ENCODE measurements around the gene PLA2G2C. TPM values are rescaled to one million over a fixed set of nuclear protein-coding genes. Genes with fewer than 3 reads are reported as not detected.
"Not testable (repeated sequence)": the region's sequence is repeated elsewhere in the genome, so short reads cannot be mapped to it uniquely, and the experiment has no call there.

The PLA2G2C gene, protein sequence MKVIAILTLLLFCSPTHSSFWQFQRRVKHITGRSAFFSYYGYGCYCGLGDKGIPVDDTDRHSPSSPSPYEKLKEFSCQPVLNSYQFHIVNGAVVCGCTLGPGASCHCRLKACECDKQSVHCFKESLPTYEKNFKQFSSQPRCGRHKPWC
- polyA plus RNA-seq = not detected

GRCh38 chr1:20185834-20186782 lies at the start of gene PLA2G2C, which contains the start of gene UBXN10:
Gene PLA2G2C (minus strand): TSS chr1:20186518. CDS start chr1:20177363, 9,155 bp downstream.
Gene UBXN10 (plus strand): TSS chr1:20186096. CDS start chr1:20190562, 4,466 bp downstream.
- peaks cover 0 to 4% (median 4%) of the 10 kb centered on the region in 3 donors for H3K36me3 Mint-ChIP-seq
- peaks cover 0 to 2% (median 0%) of the 10 kb centered on the region in 6 donors for H3K9me3 Mint-ChIP-seq
- peak; percentile 54 to 72 (median 62) for DNase-seq
- peaks cover 6 to 14% (median 10%) of the 10 kb centered on the region in 3 donors for H3K27me3 Mint-ChIP-seq (ENCODE audit: low read depth in 3 of 3)
- peak within 1 kb of the TSS; percentile 78 to 92 (median 87) for H3K4me3 Mint-ChIP-seq
- peaks cover 47 to 55% of the 10 kb centered on the region in 2 donors for H3K4me1 Mint-ChIP-seq
- H3K27ac Mint-ChIP-seq = peak within 1 kb of the TSS; percentile 78 to 93 (median 88)

DNA sequence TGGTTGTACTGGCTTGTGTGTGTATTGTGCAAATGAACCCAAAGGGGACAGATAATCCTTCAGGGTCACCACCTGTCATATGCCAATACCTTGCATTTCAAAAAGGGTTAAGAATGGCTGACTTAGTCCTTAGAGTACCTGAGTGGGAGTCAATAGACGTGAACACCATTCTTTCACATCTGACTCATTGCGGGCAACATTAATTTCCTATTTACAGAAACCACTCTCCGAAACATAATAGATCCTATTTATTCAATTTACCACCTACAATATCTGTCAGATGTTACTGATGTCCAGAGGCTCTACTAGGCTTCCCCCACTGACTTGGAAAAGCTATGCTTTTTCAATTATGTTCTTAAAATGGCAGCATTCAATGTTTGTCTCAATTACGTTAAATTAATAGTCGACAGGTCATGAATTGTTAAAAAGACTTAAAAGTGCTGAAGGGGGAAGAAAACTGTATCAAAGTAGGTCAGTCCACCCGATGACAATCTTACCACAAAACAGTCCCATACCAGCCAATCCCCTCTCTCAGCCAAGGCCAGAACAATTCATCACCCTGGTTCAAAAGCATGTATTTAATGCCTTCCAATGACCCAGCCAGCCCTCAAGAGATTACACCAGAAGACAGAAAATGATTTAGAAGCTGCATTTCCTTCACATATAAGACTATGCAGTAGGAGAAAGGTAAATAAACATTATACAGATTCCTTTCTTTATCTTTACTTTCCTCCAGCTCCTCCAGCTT lies 48.6 kb upstream of the PLA2G2C start:
- H3K36me3 Mint-ChIP-seq = no peaks in the 10 kb centered on the region
- no peak overlapping the region for H3K4me3 Mint-ChIP-seq
- peaks cover 5 to 15% (median 6%) of the 10 kb centered on the region in 3 donors for H3K27me3 Mint-ChIP-seq (ENCODE audit: low read depth in 3 of 3)
- DNase-seq = no peak
- H3K4me1 Mint-ChIP-seq = no peaks in the 10 kb centered on the region
- no peaks in the 10 kb centered on the region for H3K9me3 Mint-ChIP-seq
- H3K27ac Mint-ChIP-seq = no peak overlapping the region

GRCh38 chr1:20233866-20234265 lies 47.5 kb upstream of the PLA2G2C start:
- Mint-ChIP-seq H3K36me3 (no peaks in the 10 kb centered on the region), H3K4me3 (no peak overlapping the region), H3K4me1 (no peaks in the 10 kb centered on the region), H3K27me3 (ENCODE audit: low read depth in 3 of 3) (peaks cover 2 to 15% (median 5%) of the 10 kb centered on the region in 3 donors), H3K9me3 (no peaks in the 10 kb centered on the region), H3K27ac (no peak overlapping the region)
- DNase-seq = no peak

DNA sequence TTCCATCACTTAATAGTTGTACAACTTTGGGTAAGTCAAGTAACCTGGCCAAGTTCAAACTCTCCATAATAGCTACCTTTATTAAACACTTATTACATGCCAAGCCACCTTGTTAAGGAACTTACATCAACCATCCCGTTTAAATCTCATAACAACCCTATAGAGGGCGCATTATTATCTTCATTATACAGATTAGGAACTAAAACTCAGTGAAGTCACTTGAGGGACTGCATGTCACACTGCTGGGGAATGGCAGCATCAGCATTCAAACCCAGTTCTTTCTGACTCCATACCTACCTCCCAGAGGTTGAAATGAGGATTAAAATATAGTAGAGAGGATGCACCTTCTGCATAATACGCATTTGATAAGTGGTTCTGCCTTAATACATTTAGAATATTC lies 47.1 kb upstream of the PLA2G2C start:
- peaks cover 2 to 15% (median 5%) of the 10 kb centered on the region in 3 donors for H3K27me3 Mint-ChIP-seq (ENCODE audit: low read depth in 3 of 3)

GRCh38 chr1:20232564-20232963 lies 46.2 kb upstream of the PLA2G2C start:
- not testable (repeated sequence) for H3K4me3 Mint-ChIP-seq, DNase-seq, H3K4me1 Mint-ChIP-seq, H3K9me3 Mint-ChIP-seq, H3K36me3 Mint-ChIP-seq, H3K27ac Mint-ChIP-seq
- H3K27me3 Mint-ChIP-seq (ENCODE audit: low read depth in 3 of 3) = peaks cover 2 to 12% (median 3%) of the 10 kb centered on the region in 3 donors

More for the DNA sequence above, 47.1 kb upstream of the PLA2G2C start:
- H3K4me3 Mint-ChIP-seq = no peak overlapping the region
- no peak overlapping the region for H3K27ac Mint-ChIP-seq
- no peaks in the 10 kb centered on the region for H3K4me1 Mint-ChIP-seq
- H3K9me3 Mint-ChIP-seq = no peaks in the 10 kb centered on the region
- no peaks in the 10 kb centered on the region for H3K36me3 Mint-ChIP-seq
- DNase-seq = no peak

DNA sequence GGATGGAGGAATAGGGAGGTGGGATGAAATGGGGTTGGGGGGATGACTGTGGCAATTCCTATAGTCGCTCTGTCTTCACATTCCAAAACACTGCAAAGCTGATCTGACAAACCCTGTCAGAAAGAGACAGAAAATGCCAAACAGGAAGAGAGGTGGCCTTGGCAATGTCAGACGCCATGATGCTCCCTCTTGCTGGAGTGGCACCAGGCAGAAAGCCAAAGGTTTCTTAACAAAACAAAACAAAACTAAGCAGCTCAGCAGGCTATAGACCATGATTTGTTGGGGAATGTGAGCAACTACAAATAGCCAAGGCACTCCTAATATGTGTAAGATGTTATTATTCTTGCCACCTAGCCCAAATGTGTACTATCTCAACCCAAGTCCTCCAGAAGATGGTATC lies 42.9 kb upstream of the PLA2G2C start:
- H3K27me3 Mint-ChIP-seq (ENCODE audit: low read depth in 3 of 3) = peaks cover 3 to 10% (median 6%) of the 10 kb centered on the region in 3 donors
- no peaks in the 10 kb centered on the region for H3K9me3 Mint-ChIP-seq
- H3K4me1 Mint-ChIP-seq = no peaks in the 10 kb centered on the region
- H3K4me3 Mint-ChIP-seq = no peak overlapping the region
- H3K36me3 Mint-ChIP-seq = no peaks in the 10 kb centered on the region
- no peak for DNase-seq
- no peak overlapping the region for H3K27ac Mint-ChIP-seq

DNA sequence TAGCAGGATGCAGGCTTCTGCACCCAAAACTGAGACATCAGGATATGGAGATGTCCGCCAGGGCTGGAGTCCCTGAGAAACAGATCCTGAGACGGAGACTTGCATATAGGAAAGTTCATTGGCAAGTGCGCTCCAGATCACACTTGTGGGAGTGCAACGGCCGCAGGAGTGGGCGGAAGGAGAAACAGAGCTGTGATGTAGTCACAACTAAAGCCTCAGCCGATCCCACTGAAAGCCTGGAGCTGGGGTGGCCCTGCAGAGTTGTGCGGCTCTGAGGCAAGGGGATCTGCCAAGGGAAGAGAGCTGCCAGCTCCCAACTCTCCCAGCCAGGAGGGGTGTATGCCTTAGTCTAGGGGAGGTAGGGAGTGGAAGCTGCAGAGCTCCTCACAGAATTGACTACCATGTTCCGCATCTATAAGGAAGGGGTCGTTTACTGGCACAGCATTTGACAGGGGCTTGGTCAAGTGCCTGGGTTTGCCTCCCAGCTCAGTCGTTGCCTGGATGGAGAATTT lies 42.1 kb upstream of the PLA2G2C start:
- H3K4me1 Mint-ChIP-seq = no peaks in the 10 kb centered on the region
- no peak overlapping the region for H3K4me3 Mint-ChIP-seq
- H3K27me3 Mint-ChIP-seq (ENCODE audit: low read depth in 3 of 3) = peaks cover 0 to 11% (median 3%) of the 10 kb centered on the region in 3 donors
- DNase-seq = no peak
- H3K27ac Mint-ChIP-seq = no peak overlapping the region
- H3K36me3 Mint-ChIP-seq = no peaks in the 10 kb centered on the region
- no peaks in the 10 kb centered on the region for H3K9me3 Mint-ChIP-seq

DNA sequence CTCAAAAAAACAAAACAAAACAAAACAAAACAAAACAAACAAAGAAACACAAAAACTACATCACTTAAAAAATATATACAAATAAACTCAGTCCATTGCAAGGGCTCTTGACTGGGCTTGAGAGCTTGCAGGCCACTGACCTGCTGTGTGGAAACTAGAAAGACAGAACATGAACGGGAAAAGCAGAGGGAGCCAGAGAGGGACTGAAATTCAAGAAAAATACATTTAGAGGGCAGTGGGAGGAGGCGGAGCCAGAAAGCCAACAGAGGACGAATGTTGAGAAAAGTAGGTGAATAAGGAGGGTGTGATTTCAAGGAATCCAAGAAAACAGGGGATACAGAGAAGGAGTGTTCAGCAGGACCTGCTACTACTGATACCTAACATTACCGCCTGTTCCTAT lies 41.4 kb upstream of the PLA2G2C start:
- no peak overlapping the region for H3K27ac Mint-ChIP-seq
- H3K4me3 Mint-ChIP-seq = no peak overlapping the region
- no peaks in the 10 kb centered on the region for H3K4me1 Mint-ChIP-seq
- H3K36me3 Mint-ChIP-seq = no peaks in the 10 kb centered on the region
- H3K27me3 Mint-ChIP-seq (ENCODE audit: low read depth in 3 of 3) = peaks cover 0 to 15% (median 3%) of the 10 kb centered on the region in 3 donors
- no peak for DNase-seq
- H3K9me3 Mint-ChIP-seq = no peaks in the 10 kb centered on the region

GRCh38 chr1:20224546-20224945 lies 38.2 kb upstream of the PLA2G2C start:
- Mint-ChIP-seq H3K27me3 (ENCODE audit: low read depth in 3 of 3) (peaks cover 2 to 18% (median 3%) of the 10 kb centered on the region in 3 donors), H3K9me3 (no peaks in the 10 kb centered on the region), H3K4me1 (no peaks in the 10 kb centered on the region), H3K4me3 (no peak overlapping the region), H3K27ac (no peak overlapping the region), H3K36me3 (no peaks in the 10 kb centered on the region)
- no peak for DNase-seq

- peaks cover 2 to 19% (median 3%) of the 10 kb centered on the region in 3 donors for H3K27me3 Mint-ChIP-seq (ENCODE audit: low read depth in 3 of 3)
- H3K4me3 Mint-ChIP-seq = no peak overlapping the region
- peak overlapping the region in 1 of 6 donors; percentile 5 for H3K27ac Mint-ChIP-seq
- no peaks in the 10 kb centered on the region for H3K36me3 Mint-ChIP-seq
- no peaks in the 10 kb centered on the region for H3K9me3 Mint-ChIP-seq
- no peaks in the 10 kb centered on the region for H3K4me1 Mint-ChIP-seq
- no peak for DNase-seq
Measured at GRCh38 chr1:20223551-20224419, 37.5 kb upstream of the PLA2G2C start.

- no peaks in the 10 kb centered on the region for H3K4me1 Mint-ChIP-seq
Measured at GRCh38 chr1:20223106-20223505, 36.8 kb upstream of the PLA2G2C start.

GRCh38 chr1:20220036-20220435 lies 33.7 kb upstream of the PLA2G2C start:
- no peak overlapping the region for H3K4me3 Mint-ChIP-seq
- DNase-seq = no peak
- H3K27me3 Mint-ChIP-seq (ENCODE audit: low read depth in 3 of 3) = peaks cover 5 to 25% (median 6%) of the 10 kb centered on the region in 3 donors
- H3K36me3 Mint-ChIP-seq = no peaks in the 10 kb centered on the region
- H3K27ac Mint-ChIP-seq = no peak overlapping the region
- no peaks in the 10 kb centered on the region for H3K4me1 Mint-ChIP-seq
- H3K9me3 Mint-ChIP-seq = peaks cover 0 to 2% (median 0%) of the 10 kb centered on the region in 6 donors

More at GRCh38 chr1:20223106-20223505, 36.8 kb upstream of the PLA2G2C start:
- Mint-ChIP-seq H3K27me3 (ENCODE audit: low read depth in 3 of 3) (peaks cover 2 to 19% (median 3%) of the 10 kb centered on the region in 3 donors), H3K4me3 (no peak overlapping the region), H3K27ac (no peak overlapping the region), H3K9me3 (no peaks in the 10 kb centered on the region), H3K36me3 (no peaks in the 10 kb centered on the region)
- no peak for DNase-seq

GRCh38 chr1:20219053-20219452 lies 32.7 kb upstream of the PLA2G2C start:
- not testable (repeated sequence) for H3K4me3 Mint-ChIP-seq, H3K4me1 Mint-ChIP-seq, H3K36me3 Mint-ChIP-seq, DNase-seq, H3K27ac Mint-ChIP-seq, H3K9me3 Mint-ChIP-seq
- H3K27me3 Mint-ChIP-seq (ENCODE audit: low read depth in 3 of 3) = peaks cover 3 to 22% (median 5%) of the 10 kb centered on the region in 3 donors

All from immature natural killer cell (primary cell).